Epithelial cell of prostate (primary cell): Measurements from ENCODE around the gene GORASP1.
A peak's percentile ranks its signal among the peaks of the same experiment; 100 is the strongest.

Experiments used
- DNase-seq: peaks from one replicate; pipeline ENCODE4 v3.0.0-alpha.2; 2011; ENCODE audit warnings: low read depth, low spot score
- H3K27ac ChIP-seq: fragments of 450-650 bp; 2 replicates; pipeline ENCODE4 v1.5.1; 2017; ENCODE audit warnings: mild to moderate bottlenecking

The GORASP1 gene

GRCh38 chr3:39142067-39142466 lies 34.6 kb upstream of the GORASP1 start:
- no peak for DNase-seq
- peak overlapping the region; percentile 89 for H3K27ac ChIP-seq

DNA sequence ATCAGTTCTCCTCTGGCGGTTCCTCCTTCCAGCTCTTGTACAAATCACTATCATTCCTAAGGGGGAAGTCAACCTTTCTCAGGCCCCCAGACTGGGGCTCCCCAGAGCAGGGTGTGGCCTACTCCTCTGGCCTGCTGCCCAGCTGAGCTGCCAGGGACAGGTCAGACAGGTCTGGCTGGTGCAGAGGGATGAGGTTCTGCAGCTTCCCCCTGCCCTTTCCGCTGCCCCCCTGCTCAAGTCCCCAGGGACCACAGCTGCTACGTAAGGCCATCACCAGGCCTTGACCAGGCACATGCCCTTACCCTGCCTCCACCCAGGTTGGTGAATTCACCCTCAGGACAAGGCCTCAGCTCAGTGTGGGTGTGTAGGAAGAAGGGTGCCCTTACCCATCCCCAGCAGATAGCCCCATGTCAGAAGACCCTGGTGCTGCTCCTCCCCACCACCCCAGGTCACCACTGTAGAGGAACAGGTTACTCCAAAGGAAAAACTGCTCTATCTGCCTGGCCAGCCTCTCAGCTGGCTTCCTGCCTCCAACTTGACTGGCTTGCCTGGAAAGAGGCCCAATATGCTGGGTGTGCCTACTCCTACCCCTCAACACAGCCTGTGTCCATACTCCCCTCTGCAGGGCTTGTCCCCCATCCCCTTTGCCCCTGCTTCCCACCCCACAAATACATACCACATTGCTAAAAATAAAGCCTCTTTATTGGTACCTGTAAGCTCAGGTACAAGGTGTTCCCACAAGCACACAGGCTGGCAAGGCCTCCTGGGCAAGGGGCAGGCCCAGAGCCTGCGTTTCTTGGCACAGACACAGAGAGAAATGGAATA lies 34.0 kb upstream of the GORASP1 start:
- H3K27ac ChIP-seq: peak overlapping the region; percentile 89
- DNase-seq: peak; percentile 72

- H3K27ac ChIP-seq: peak overlapping the region; percentile 89
- DNase-seq: no peak
Observed at GRCh38 chr3:39140341-39140971, 33.0 kb upstream of the GORASP1 start.

GRCh38 chr3:39139442-39139841 lies 32.0 kb upstream of the GORASP1 start:
- DNase-seq: no peak

GRCh38 chr3:39138804-39139415 lies 31.5 kb upstream of the GORASP1 start:
- DNase-seq: no peak

More at GRCh38 chr3:39139442-39139841, 32.0 kb upstream of the GORASP1 start:
- H3K27ac ChIP-seq: no peak overlapping the region

DNA sequence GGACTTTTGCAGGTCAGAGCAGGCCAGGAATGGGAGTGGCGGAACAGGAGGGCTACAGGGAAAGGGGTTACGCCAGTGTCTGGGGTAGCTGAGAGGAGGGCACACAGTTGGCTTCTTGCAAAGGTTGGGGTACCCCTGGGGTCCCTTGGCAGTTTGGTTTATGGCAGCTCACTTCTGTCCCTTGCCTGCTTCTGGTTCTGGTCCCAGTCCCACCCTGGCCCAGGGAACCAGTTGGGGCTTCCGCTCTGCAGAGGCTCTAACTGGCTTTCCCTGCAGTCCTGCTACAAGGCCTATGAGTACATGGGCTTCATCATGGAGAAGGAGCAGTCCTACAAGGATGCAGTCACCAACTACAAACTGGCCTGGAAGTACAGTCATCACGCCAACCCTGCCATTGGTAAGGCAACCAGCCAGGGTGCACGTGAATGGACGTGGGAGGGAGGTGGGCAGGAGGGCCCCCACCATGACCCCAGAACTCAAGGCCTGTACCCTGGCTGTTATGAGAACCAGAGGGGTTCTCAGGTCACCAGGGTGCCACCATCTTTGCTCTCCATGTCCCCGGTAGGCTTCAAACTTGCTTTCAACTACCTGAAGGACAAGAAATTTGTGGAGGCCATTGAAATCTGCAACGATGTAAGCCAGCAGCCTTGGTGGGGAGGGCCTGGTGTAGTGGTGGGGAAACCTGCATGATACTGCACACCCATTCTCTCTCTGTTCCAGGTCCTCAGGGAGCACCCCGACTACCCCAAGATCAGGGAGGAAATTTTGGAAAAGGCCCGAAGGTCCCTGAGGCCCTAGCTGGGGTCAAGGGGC lies 30.8 kb upstream of the GORASP1 start:
- DNase-seq: no peak
- H3K27ac ChIP-seq: no peak overlapping the region

More at GRCh38 chr3:39138804-39139415, 31.5 kb upstream of the GORASP1 start:
- H3K27ac ChIP-seq: no peak overlapping the region

DNA sequence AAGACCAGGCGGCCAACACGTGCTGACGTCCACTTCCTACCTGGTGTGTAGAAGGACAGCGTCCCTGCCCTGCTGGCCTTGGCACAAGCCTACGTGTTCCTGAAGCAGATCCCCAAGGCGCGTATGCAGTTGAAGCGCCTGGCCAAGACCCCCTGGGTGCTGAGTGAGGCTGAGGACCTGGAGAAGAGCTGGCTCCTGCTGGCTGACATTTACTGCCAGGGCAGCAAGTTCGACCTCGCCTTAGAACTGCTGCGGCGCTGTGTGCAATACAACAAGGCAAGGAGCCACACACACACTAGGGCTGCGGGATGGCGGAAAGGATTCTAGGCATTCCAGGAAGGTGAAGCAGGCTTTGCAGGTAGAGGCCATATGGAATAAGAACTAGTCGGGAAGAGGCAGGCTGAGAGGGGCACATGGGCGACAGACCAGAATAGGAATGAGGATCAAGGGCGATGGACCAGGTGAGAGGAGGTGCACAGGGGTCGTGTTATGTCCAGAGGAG lies 30.1 kb upstream of the GORASP1 start:
- H3K27ac ChIP-seq: no peak overlapping the region
- DNase-seq: no peak

- no peak for DNase-seq
- no peak overlapping the region for H3K27ac ChIP-seq
Observed at GRCh38 chr3:39136533-39137434, 29.4 kb upstream of the GORASP1 start.

DNA sequence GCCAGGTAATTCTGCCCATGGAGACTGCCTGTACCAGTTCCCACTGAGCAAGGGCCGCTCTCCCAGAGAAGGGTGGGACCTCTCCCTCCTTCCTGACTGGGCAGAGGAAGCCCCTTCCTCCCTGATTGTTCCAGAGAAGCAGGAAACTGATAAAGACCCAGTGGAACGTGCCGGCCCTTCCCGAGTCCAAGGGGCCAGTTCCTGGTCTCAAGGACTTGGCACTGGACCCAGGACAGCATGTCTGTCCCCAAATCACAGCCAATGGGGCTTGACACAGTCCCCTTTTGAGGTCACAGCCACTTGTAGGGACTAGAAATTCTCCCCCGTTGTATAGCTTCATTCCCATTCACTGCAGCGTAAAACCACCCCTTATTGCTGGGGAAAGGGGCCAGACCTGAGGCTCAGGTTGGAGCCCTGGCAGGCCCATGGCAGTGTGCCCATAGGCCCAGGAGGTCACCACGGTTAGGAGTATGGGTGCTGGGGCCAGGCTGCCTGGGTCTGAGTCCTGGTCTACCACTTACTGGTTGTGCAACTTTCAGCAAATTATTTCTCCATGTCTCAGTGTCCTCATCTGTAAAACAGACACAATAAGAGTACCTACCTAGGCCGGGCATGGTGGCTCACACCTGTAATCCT lies 27.9 kb upstream of the GORASP1 start:
- no peak overlapping the region for H3K27ac ChIP-seq
- DNase-seq: no peak

- H3K27ac ChIP-seq: no peak overlapping the region
- no peak for DNase-seq
Observed at GRCh38 chr3:39134305-39134704, 26.9 kb upstream of the GORASP1 start.

- H3K27ac ChIP-seq: no peak overlapping the region
- no peak for DNase-seq
Observed at GRCh38 chr3:39133822-39134221, 26.4 kb upstream of the GORASP1 start.

- DNase-seq: no peak
- H3K27ac ChIP-seq: peak overlapping the region; percentile 45
Observed at GRCh38 chr3:39133093-39133490, 25.7 kb upstream of the GORASP1 start.

DNA sequence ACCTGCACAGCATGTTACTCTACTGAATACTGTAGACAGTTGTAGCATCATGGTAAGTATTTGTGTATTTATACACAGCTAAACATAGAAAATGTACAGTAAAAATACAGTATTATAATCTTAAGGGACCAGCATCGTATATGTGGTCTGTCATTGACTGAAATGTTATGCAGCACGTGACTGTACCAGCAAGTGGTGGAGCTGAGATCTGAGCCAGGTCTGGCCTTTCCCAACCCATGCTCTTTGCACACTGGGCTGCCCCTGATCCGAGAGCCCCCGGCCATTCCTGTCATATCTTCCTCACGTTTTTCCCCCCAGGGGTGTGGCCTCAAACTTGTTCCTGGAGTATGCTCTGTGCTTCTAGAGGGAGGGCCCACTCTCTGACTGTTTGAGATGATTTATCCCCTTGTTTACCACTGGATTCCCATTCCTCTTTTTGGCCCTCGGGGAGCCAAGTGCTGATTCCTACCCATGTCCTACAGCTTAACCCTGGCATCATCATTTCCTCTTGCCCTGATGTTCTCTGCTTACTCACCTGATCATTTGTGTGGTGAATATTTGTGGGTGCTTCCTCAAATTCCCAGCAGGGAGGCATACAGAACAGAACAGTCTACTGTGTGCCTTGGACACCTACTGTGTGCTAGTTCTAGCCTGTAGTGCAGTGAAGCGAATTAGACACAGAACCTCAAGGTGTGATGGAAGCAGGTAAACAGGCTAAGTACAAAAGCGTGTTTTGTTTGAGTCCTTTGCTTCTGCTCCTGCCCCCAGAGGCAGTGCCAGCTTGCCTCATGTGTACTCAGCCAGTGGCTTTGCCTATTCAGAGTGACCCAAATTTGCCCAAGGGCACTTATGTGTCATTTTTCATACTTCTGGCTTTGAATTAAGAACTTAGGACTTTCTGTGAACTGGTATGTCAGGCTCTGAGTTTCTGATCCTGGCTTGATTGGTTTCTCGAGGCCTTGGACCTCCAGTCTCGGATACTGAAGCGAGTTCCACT lies 25.0 kb upstream of the GORASP1 start:
- DNase-seq: no peak
- H3K27ac ChIP-seq: peak overlapping the region; percentile 45

DNA sequence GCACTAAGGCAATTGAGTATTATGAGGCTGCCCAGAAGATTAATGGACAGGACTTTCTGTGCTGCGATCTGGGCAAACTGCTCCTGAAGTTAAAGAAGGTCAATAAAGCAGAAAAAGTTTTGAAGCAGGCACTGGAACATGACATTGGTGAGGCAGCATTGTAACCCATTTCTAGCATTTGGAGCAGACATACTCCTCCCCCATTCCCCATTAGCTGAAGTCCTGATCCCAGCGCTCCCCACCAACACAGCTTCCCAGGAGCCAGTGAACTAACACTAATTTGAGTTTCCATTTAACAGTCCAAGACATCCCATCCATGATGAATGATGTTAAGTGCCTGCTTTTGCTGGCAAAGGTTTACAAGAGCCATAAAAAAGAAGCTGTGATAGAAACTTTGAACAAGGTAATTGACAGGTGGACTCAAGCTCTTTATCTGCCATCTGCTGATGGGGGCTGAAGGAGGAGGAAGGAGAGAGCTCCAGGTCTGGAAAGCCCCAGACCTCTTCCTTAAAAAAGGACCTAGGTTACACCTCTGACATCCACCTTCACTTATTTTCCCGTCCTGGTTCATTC lies 23.4 kb upstream of the GORASP1 start:
- no peak overlapping the region for H3K27ac ChIP-seq
- DNase-seq: no peak

- no peak for DNase-seq
- no peak overlapping the region for H3K27ac ChIP-seq
Observed at GRCh38 chr3:39130026-39130425, 22.6 kb upstream of the GORASP1 start.

DNA sequence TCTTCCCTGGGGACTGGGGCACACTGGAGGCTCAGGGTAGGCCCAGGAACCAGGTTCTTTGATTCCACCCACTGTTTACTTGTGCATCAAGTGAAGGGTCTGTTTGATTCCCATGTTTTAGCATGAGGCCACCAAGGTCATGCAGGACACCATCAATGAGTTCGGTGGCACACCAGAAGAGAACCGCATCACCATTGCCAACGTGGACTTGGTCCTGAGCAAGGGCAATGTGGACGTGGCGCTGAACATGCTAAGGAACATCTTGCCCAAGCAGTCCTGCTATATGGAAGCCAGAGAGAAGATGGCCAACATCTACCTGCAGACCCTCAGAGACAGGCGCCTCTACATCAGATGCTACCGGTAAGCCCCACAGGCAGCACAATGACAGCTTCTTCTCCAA lies 21.5 kb upstream of the GORASP1 start:
- no peak for DNase-seq
- no peak overlapping the region for H3K27ac ChIP-seq

DNA sequence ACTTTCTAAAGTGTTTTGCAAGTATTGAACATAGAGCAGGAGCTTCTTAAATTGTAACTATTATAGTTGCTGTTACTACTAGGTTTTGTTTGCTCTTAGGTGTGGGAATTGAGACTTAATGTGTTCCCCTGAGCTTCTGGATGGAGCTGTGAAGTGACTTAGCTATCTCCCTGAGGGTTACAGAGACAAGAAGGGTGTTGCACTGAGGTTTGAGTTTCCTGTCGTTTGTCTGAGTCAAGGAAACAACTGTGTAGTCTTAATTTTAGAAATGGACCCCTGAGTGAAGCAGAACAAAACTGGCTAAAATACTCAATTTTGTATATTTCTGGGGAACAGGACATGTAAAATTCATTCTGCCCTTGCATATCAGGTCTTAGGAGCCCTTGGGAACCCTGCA lies 20.5 kb upstream of the GORASP1 start:
- H3K27ac ChIP-seq: no peak overlapping the region
- no peak for DNase-seq
